Effector CD8-positive, alpha-beta T cell (primary cell): ENCODE measurements around the gene MFSD12.
"Not testable (repeated sequence)": the region's sequence is repeated elsewhere in the genome, so short reads cannot be mapped to it uniquely, and the experiment has no call there.

Experiments used
- DNase-seq: peaks from one replicate; lab custom pipeline; 2025; lab: John Stamatoyannopoulos, UW

MFSD12 gene

DNA sequence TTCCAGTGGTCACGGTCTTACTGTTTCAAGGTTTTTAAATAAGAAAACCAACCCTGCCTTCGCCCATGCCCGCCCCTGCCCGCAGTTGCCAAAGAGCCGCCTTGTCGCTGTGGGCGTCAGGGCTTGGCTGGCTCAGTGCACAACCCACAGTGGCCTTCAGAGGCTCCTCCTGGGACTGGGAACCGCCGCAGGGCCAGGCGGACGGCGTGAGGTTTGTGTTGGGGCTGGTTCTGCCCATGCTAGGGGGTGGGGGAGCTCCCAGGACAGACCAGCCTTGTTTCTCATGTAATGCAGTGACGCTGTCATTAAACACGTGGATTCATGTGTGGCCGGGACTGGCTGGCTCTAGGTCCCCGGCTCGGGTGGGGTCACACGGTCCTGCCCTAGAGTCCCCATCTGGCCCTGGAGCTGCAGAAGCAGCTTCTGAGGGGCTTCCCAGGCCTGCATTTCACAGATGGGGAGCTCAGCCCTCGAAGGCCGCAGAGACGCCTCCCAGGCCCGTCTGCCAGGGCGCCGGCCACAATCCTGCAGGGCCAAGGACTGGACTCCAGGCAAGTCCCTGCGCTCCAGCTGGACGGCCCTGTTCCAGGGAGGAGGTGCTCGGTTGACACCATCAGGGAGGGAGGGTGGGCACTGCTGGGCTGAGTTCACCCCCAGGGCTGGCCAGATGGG is 20.8 kb downstream of the MFSD12 start:
- DNase-seq: no peak

DNA sequence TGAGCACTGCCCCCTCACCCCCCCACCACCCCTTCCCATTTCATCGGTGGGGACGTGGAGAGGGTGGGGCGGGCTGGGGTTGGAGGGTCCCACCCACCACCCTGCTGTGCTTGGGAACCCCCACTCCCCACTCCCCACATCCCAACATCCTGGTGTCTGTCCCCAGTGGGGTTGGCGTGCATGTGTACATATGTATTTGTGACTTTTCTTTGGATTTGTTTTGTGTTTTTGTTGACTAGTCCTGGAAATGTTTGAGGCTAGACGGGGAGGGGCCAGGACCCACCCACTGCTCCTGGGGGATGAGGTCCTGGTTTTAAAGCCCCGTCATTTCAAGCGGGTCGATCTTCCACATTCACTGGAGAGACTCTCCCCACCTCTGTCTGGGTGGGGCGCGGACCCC is 21.4 kb downstream of the MFSD12 start:
- no peak for DNase-seq

DNA sequence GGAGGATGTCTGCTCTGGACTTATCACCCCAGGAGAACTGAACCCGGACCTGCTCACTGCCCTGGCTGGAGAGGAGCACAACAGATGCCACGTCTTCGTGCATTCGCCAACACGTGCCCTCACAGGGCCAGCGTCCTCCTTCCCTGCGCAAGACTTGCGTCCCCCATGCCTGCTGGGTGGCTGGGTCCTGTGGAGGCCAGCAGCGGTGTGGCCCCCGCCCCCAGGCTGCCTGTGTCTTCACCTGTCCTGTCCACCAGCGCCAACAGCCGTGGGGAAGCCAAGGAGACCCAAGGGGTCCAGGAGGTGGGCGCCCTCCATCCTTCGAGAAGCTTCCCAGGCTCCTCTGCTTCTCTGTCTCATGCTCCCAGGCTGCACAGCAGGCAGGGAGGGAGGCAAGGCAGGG is 21.8 kb downstream of the MFSD12 start:
- no peak for DNase-seq

DNA sequence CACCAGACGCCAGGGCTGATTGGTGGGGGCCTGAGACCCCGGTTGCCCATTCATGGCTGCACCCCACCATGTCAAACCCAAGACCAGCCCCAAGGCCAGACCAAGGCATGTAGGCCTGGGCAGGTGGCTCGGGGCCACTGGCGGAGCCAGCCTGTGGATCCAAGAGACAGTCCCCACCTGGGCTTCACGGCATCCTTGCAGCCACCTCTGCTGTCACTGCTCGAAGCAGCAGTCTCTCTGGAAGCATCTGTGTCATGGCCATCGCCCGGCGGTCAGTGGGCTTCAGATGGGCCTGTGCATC is 22.2 kb downstream of the MFSD12 start:
- no peak for DNase-seq

DNA sequence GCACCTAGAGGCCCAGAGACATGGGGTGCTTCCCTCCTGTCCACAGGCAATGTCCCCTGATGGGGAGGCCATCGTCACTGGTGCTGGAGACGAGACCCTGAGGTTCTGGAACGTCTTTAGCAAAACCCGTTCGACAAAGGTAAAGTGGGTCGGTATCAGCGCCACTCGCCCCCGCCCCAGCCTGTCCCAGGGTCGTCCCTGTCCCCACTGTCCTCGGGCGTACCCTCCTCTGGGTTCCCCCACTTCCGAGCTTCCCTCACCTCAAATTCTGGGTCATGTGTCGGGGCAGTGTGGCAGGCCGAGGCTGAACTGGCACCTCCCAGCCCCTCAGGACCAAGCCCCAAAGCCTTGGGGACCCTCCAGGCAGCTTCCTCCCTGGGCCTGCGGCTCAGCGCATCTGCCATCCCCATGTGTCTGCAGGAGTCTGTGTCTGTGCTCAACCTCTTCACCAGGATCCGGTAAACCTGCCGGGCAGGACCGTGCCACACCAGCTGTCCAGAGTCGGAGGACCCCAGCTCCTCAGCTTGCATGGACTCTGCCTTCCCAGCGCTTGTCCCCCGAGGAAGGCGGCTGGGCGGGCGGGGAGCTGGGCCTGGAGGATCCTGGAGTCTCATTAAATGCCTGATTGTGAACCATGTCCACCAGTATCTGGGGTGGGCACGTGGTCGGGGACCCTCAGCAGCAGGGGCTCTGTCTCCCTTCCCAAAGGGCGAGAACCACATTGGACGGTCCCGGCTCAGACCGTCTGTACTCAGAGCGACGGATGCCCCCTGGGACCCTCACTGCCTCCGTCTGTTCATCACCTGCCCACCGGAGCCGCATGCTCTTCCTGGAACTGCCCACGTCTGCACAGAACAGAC is 22.8 kb downstream of the MFSD12 start:
- DNase-seq: no peak

DNA sequence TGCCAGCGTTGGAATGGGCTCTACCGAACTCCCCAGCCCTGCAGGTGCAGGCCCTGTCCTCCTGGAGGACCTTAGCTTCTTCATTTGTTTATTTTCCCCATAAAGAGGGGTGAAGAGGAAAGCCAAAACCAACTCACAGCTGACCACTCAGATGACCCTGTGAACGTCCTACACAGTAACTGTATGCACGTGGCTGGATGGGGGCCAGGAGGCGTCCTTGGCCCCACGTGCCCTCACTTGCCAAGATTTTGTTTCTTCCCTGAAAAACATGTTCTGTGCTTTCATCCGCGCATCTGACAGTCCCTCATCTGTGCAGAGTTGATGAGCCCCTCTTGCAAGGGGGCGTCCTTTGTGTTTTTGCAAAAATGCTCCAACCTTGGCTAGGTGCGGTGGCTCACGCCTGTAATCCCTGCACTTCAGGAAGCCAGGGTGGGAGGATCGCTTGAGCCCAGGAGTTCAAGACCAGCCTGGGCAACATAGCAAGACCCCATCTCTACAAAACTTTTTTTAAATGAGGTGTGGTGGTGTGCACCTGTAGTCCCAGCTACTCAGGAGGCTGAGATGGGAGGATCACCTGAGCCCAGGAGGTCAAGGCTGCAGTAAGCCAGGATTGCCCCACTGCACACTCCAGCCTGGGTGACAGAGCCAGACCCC is 23.7 kb downstream of the MFSD12 start:
- no peak for DNase-seq

DNA sequence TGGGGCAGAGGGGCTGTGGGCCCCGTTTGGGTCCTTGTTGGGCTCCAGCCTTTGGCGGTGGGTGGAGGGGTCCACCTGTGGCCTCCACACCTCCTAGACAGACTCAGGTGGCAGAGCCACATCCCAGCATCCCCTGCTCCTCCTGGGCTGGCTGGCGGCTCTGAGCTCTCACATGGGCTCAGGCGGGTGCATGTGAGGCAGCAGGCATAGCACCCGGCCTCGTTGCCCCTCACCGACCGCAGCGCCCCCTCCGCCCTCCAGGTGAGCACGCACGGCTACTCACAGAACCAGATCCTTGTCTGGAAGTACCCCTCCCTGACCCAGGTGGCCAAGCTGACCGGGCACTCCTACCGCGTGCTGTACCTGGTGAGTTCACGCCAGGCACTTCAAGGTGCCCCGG is 24.4 kb downstream of the MFSD12 start:
- DNase-seq: no peak

DNA sequence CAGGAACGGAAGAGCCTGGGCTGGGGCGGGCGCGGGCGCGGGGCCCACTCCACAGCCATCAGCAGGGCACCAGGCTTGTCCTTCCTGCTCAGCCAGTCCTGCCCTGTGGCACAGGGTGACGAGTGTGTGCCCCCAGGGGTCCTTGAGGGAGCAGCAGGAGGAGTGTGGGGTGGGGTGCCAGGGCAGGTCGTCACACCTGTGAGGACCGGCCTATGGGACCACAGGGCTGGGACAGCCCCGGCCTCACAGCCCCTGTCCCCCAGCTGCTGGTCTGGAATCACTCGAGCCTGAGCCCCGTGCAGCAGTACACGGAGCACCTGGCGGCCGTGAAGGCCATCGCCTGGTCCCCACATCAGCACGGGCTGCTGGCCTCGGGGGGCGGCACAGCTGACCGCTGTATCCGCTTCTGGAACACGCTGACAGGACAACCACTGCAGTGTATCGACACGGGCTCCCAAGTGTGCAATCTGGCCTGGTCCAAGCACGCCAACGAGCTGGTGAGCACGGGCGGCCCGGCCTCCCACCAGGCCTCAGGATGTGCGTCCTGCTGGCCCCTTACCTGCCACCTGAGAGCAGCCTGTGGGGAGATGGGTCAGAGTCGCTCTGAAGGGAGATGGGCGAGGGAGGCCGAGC is 25.1 kb downstream of the MFSD12 start:
- no peak for DNase-seq

DNA sequence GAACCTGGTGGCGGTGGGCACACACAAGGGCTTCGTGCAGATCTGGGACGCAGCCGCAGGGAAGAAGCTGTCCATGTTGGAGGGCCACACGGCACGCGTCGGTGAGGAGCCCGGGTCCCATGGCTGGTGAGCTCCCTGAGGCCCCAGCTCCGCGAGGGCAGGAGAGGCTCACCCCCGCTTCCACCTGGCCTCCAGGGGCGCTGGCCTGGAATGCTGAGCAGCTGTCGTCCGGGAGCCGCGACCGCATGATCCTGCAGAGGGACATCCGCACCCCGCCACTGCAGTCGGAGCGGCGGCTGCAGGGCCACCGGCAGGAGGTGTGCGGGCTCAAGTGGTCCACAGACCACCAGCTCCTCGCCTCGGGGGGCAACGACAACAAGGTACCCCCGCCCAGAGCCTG is 25.7 kb downstream of the MFSD12 start:
- no peak for DNase-seq

DNA sequence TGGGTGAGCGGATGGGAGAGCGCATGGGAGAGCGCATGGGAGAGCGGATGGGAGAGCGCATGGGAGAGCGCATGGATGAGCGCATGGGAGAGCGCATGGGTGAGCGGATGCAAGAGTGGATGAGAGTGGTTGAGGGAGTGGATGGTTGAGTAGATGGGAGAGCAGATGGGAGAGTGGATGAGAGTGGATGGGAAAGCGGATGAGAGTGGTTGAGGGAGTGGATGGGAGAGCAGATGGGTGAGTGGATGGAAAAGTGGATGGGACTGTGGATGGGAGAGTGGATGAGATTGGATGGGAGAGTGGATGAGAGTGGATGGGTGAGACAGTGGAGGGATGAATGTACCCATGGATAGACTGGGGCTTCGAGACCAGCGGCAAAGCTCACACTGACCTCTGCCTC is 27.0 kb downstream of the MFSD12 start:
- no peak for DNase-seq

DNA sequence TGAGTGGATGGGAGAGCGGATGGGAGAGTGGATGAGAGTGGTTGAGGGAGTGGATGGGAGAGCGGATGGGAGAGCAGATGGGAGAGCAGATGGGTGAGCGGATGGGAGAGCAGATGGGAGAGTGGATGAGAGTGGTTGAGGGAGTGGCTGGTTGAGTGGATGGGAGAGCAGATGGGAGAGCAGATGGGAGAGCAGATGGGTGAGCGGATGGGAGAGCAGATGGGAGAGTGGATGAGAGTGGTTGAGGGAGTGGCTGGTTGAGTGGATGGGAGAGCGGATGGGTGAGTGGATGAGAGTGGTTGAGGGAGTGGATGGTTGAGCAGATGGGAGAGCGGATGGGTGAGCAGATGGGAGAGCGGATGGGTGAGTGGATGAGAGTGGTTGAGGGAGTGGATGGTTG is 28.1 kb downstream of the MFSD12 start:
- DNase-seq: not testable (repeated sequence)

DNA sequence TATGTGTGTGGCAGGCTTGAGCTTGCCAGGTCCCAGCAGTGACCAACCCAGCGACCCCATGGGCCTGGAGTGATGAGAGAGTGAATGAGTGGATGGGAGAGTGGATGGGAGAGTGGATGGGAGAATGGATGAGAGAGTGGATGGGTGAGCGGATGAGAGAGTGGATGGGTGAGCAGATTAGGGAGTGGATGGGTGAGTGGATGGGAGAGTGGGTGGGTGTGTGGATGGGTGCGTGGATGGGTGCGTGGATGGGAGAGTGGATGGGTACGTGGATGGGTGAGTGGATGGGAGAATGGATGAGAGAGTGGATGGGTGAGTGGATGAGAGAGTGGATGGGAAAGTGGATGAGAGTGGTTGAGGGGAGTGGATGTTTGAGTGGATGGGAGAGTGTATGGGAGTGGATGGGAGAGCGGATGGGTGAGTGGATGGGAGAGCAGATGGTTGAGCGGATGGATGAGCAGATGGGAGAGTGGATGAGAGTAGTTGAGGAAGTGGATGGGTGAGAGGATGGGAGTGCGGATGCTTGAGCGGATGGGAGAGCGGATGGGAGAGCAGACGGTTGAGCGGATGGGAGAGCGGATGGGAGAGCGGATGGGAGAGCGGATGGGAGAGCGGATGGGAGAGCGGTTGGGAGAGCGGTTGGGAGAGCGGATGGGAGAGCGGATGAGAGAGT is 28.7 kb downstream of the MFSD12 start:
- no peak for DNase-seq

DNA sequence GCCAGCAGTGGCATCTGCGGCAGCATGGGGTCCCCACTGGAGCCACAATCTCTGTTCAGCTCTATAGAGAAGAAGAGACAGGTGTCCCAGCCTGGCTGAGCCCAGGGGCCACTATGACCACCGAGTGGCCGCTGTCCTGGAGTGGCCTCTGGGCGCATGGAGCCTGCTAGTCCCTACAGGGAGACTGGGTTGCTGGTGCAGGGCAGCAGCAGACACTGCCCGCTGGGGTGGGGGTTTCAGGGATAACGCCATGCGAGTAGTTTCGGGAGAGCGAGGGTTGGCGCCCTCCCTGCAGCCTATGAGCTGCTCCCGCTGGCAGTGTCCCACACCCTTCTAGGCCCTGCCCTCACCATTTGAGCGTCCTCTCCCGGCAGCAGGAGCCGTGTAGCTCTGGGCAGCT is 29.3 kb downstream of the MFSD12 start:
- no peak for DNase-seq

DNA sequence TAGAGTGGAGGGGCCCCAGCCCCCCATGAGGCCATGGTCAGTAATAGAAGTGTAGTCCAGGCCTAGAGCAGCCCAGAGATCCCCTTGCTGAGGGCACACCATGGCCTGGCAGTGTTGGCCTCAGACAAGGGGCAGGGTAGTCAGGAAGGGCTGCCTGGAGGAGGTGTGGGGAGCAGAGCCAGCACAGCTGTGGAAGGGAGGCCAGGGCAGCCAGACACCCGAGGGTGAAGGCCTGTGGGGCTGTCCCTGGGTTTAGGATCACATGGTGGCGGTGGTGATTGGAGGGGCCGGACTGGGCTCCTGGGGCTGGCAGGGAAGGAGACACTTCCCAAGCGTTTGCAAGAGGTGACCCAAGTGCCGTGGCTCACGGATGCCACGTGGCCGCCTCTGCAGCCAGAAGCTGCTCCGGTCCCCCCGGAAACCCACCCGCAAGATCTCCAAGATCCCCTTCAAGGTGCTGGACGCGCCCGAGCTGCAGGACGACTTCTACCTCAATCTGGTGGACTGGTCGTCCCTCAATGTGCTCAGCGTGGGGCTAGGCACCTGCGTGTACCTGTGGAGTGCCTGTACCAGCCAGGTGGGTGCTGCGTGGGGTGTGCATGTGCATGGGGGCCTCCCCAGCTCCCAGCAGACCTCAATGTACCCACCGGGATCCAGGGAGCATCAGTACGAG is 30.0 kb downstream of the MFSD12 start:
- DNase-seq: no peak

DNA sequence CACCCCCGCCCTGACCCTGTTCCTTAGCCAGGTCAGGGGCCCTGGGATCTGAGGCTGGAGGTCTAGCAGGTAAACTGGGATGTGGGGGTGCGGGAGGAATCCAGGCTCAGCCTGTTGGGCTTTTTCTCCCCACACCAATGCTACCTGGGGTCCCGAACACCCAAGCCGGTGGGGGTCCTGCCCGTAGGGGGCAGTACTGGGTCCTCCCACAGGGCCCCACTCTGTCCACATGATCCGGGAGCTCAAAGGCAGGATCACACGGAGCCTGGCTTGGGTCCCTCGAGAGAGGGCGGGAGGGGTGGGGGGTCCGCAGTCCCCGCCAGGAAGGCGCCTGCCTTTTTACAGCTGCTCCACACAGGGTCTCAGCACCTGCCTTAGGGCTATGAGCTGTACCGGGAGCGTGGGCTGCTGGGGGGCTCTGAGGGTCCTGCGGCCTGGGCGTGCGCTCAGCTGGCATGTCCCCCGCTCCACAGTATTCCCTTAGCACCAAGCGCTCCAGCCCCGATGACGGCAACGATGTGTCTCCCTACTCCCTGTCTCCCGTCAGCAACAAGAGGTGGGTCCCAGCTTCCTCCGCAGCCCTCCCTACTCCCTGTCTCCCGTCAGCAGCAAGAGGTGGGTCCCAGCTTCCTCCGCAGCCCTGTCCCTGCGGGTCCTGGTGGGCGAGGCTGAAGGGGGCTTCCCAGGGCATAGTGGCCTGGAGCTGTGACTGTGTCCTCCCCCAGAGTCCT is 30.7 kb downstream of the MFSD12 start:
- no peak for DNase-seq

DNA sequence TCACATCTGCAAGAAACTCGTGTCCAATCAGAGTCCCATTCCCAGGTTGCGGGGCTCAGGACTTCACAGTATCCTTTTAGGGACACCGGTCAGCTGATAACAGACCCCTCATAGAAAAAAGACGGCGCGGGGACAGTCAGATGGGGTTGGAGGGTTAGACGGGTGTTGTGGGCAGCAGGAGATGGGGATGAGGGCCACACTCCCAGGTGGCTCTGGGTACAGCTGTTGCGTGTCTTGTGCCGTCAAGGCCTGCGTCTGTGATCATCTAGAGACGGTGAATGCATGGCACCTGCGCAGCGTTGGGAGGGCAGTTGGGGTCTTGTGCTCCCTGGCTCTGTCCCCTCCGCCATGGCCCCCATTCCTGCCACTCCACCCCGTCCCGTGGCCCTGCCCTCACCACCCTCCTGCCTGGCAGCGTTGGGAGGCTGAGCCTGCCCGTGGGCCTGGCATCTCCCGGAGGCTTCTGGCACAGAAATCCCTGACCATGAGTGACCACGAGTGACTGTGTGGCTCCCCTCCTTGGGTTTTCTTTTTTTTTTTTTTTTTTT is 32.4 kb downstream of the MFSD12 start:
- DNase-seq: no peak

DNA sequence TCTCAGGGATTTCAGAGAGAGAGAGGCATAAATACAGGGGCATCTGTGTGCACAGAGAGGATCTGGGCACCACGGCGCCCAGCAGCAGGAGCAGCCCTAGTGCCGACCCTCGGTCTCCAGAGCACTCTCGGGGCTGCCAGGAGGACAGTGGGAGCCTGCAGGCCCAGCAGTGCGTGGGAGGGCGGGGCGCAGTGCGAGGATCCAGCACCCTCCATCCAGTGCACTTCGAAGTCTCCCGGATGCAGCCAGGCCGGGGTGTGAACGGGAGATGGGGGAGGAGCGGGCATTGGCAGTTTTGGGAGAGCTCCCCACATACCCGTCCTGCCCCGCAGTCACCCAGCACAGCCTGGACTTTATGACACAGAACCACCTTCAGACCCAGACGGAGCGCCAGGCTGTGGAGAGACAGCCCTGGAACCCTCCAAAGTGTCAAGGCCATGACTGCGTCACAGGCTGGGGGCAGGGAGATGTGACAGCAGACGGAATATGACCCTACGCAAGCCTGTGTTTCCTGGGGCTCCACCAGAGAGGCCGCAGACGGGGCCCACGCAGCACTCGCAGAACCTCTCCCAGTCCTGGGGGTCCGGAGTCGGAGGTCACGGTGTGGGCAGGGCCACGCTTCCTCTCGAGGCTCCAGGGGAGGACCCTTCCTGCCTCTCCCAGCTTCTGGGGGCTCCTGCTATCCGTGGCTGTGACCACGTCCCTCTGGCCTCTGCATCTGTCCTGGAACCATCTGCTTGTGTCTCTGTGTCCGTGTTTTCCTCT is 33.1 kb downstream of the MFSD12 start:
- no peak for DNase-seq

DNA sequence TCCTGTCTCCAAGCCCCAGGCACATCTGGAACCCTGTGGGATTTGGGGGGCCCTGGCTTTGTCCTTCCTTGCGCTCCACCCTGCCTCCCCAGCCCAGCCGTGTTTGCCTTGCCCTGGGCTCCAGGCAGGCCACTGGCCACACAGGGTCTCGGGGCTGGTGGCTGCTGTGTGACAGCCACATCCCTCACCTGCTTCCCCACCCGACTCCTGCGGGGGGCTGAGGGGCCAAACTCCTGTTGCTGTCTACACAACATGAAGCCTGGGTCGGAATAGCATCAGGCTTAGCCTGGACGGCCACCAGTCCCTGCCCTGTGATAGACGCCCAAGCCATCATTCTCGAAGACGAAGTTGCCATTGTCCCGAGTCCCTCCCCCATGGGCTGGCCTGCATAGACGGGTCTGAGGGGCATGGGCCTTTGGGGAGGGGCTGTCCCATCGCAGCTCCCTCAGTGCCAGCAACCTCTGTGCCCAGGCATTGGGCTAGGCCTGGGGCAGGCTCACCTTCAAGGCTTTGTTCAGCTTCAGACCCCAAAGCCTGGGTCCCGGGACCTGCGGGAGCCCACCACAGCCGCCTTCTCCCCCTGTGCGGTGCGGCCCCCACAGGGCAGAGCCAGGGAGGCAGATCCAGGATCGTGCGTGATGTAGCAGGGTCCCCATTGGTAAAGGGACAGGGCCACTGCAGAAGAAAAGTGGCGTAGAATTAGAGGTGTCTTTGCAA is 33.9 kb downstream of the MFSD12 start:
- no peak for DNase-seq
